SU-DHL-6 (cell line): ENCODE results near the gene CLDN4.

ENCODE experiments used
- CTCF ChIP-seq: fragments of 200-600 bp; sonication (generic); IDR thresholded peaks from one replicate; pipeline ENCODE4 v1.5.1; 2017; ENCODE audit warnings: antibody characterized with exemption, mild to moderate bottlenecking, low read length, moderate library complexity; ENCODE audit not compliant: insufficient read depth, poor library complexity, severe bottlenecking
- EZH2phosphoT487 ChIP-seq: fragments of 200-600 bp; sonication (generic), shearing (Covaris generic); conservative IDR thresholded peaks from 2 replicates; pipeline ENCODE4 v1.6.1; 2018; ENCODE audit warnings: mild to moderate bottlenecking, antibody characterized with exemption, low read length, moderate library complexity, mixed read lengths

- TF ChIP-seq CTCF (no peak), EZH2phosphoT487 (no peak)
Measured at GRCh38 chr7:73844848-73845460, 14.2 kb downstream of the CLDN4 start.
